Measurements from ENCODE around the gene STAT5A. TPM values are rescaled to one million over a fixed set of nuclear protein-coding genes. Genes with fewer than 3 reads are reported as not detected.
"Not testable (repeated sequence)": the region's sequence is repeated elsewhere in the genome, so short reads cannot be mapped to it uniquely, and the experiment has no call there.

STAT5A gene
- total RNA-seq, 1 experiment from 2014 or later: 62.3 TPM

- Histone ChIP-seq H3K9me2 (replicated peaks; ENCODE audit: insufficient read depth, low read length) (no peaks in the 10 kb centered on the region), H3K4me1 (ENCODE audit: low read length) (peaks cover 7% of the 10 kb centered on the region), H3K4me2 (ENCODE audit: low read depth, low read length, poor library complexity, severe bottlenecking) (no peak overlapping the region), H3K79me2 (ENCODE audit: low read length) (no peaks in the 10 kb centered on the region), H3K9me3 (ENCODE audit: low read length) (no peaks in the 10 kb centered on the region), H3K36me3 (ENCODE audit: insufficient read depth, low read length) (0 out of 2 replicates have a peak, but pooled peaks cover 12% of the 10 kb centered on the region), H3K9ac (ENCODE audit: low read length) (no peak overlapping the region), H3K27ac (ENCODE audit: low read length) (no peak overlapping the region), H3K4me3 (ENCODE audit: low read length) (no peak overlapping the region), H4K20me1 (ENCODE audit: insufficient read depth, low read depth, low read length) (no peaks in the 10 kb centered on the region), H3K27me3 (ENCODE audit: low read length) (no peaks in the 10 kb centered on the region), H2AFZ (ENCODE audit: low read length) (no peak overlapping the region)
- DNase-seq: no peak
Measured at GRCh38 chr17:42303694-42304093, 15.4 kb downstream of the STAT5A start.

- Histone ChIP-seq H3K4me1 (ENCODE audit: low read length) (peaks cover 14% of the 10 kb centered on the region), H3K36me3 (ENCODE audit: insufficient read depth, low read length) (0 out of 2 replicates have a peak, but pooled peaks cover 12% of the 10 kb centered on the region), H3K4me3 (ENCODE audit: low read length) (no peak overlapping the region), H3K27ac (ENCODE audit: low read length) (no peak overlapping the region), H3K9ac (ENCODE audit: low read length) (no peak overlapping the region), H3K9me3 (ENCODE audit: low read length) (no peaks in the 10 kb centered on the region), H3K9me2 (replicated peaks; ENCODE audit: insufficient read depth, low read length) (no peaks in the 10 kb centered on the region), H4K20me1 (ENCODE audit: insufficient read depth, low read depth, low read length) (no peaks in the 10 kb centered on the region), H3K79me2 (ENCODE audit: low read length) (no peaks in the 10 kb centered on the region), H2AFZ (ENCODE audit: low read length) (no peak overlapping the region), H3K27me3 (ENCODE audit: low read length) (no peaks in the 10 kb centered on the region), H3K4me2 (ENCODE audit: low read depth, low read length, poor library complexity, severe bottlenecking) (no peak overlapping the region)
- no peak for DNase-seq
Measured at GRCh38 chr17:42304187-42305030, 16.1 kb downstream of the STAT5A start.

- H3K4me1 ChIP-seq (ENCODE audit: low read length): peaks cover 19% of the 10 kb centered on the region
- H3K27ac ChIP-seq (ENCODE audit: low read length); H3K9me3 ChIP-seq (ENCODE audit: low read length); H3K4me2 ChIP-seq (ENCODE audit: low read depth, low read length, poor library complexity, severe bottlenecking); H3K9me2 ChIP-seq (replicated peaks; ENCODE audit: insufficient read depth, low read length); H2AFZ ChIP-seq (ENCODE audit: low read length); H3K27me3 ChIP-seq (ENCODE audit: low read length); H3K9ac ChIP-seq (ENCODE audit: low read length); H3K79me2 ChIP-seq (ENCODE audit: low read length); H4K20me1 ChIP-seq (ENCODE audit: insufficient read depth, low read depth, low read length); H3K4me3 ChIP-seq (ENCODE audit: low read length); DNase-seq: not testable (repeated sequence)
- 0 out of 2 replicates have a peak, but pooled peaks cover 12% of the 10 kb centered on the region for H3K36me3 ChIP-seq (ENCODE audit: insufficient read depth, low read length)
Measured at GRCh38 chr17:42305031-42305330, 16.7 kb downstream of the STAT5A start.

- Histone ChIP-seq H3K27ac (ENCODE audit: low read length) (no peak overlapping the region), H3K79me2 (ENCODE audit: low read length) (no peaks in the 10 kb centered on the region), H3K9me3 (ENCODE audit: low read length) (no peaks in the 10 kb centered on the region), H3K4me3 (ENCODE audit: low read length) (no peak overlapping the region), H4K20me1 (ENCODE audit: insufficient read depth, low read depth, low read length) (no peaks in the 10 kb centered on the region), H3K27me3 (ENCODE audit: low read length) (no peaks in the 10 kb centered on the region), H3K9me2 (replicated peaks; ENCODE audit: insufficient read depth, low read length) (no peaks in the 10 kb centered on the region), H3K4me2 (ENCODE audit: low read depth, low read length, poor library complexity, severe bottlenecking) (no peak overlapping the region), H2AFZ (ENCODE audit: low read length) (no peak overlapping the region), H3K9ac (ENCODE audit: low read length) (no peak overlapping the region), H3K4me1 (ENCODE audit: low read length) (peaks cover 27% of the 10 kb centered on the region), H3K36me3 (ENCODE audit: insufficient read depth, low read length) (0 out of 2 replicates have a peak, but pooled peaks cover 12% of the 10 kb centered on the region)
- no peak for DNase-seq
Measured at GRCh38 chr17:42305543-42306384, 17.5 kb downstream of the STAT5A start.

- Histone ChIP-seq H3K4me2 (ENCODE audit: low read depth, low read length, poor library complexity, severe bottlenecking) (no peak overlapping the region), H4K20me1 (ENCODE audit: insufficient read depth, low read depth, low read length) (no peaks in the 10 kb centered on the region), H2AFZ (ENCODE audit: low read length) (no peak overlapping the region), H3K27ac (ENCODE audit: low read length) (no peak overlapping the region), H3K9me3 (ENCODE audit: low read length) (no peaks in the 10 kb centered on the region), H3K9ac (ENCODE audit: low read length) (no peak overlapping the region), H3K4me1 (ENCODE audit: low read length) (peaks cover 33% of the 10 kb centered on the region), H3K4me3 (ENCODE audit: low read length) (no peak overlapping the region), H3K79me2 (ENCODE audit: low read length) (no peaks in the 10 kb centered on the region), H3K9me2 (replicated peaks; ENCODE audit: insufficient read depth, low read length) (no peaks in the 10 kb centered on the region), H3K36me3 (ENCODE audit: insufficient read depth, low read length) (0 out of 2 replicates have a peak, but pooled peaks cover 12% of the 10 kb centered on the region), H3K27me3 (ENCODE audit: low read length) (no peaks in the 10 kb centered on the region)
- DNase-seq: no peak
Measured at GRCh38 chr17:42306385-42306667, 18.0 kb downstream of the STAT5A start.

- Histone ChIP-seq H3K27me3 (ENCODE audit: low read length) (no peaks in the 10 kb centered on the region), H3K79me2 (ENCODE audit: low read length) (no peaks in the 10 kb centered on the region), H3K4me2 (ENCODE audit: low read depth, low read length, poor library complexity, severe bottlenecking) (no peak overlapping the region), H3K36me3 (ENCODE audit: insufficient read depth, low read length) (0 out of 2 replicates have a peak, but pooled peaks cover 4% of the 10 kb centered on the region), H3K9me2 (replicated peaks; ENCODE audit: insufficient read depth, low read length) (no peaks in the 10 kb centered on the region), H3K4me3 (ENCODE audit: low read length) (no peak overlapping the region), H3K27ac (ENCODE audit: low read length) (no peak overlapping the region), H3K9me3 (ENCODE audit: low read length) (no peaks in the 10 kb centered on the region), H4K20me1 (ENCODE audit: insufficient read depth, low read depth, low read length) (no peaks in the 10 kb centered on the region), H3K4me1 (ENCODE audit: low read length) (peaks cover 44% of the 10 kb centered on the region), H2AFZ (ENCODE audit: low read length) (no peak overlapping the region), H3K9ac (ENCODE audit: low read length) (no peak overlapping the region)
- DNase-seq: no peak
Measured at GRCh38 chr17:42307362-42307927, 19.1 kb downstream of the STAT5A start.

GRCh38 chr17:42308446-42308845, 20.1 kb downstream of the STAT5A start:
- no peak overlapping the region for H3K4me3 ChIP-seq (ENCODE audit: low read length)
- no peak for DNase-seq
- H3K36me3 ChIP-seq (ENCODE audit: insufficient read depth, low read length): peaks cover 5% of the 10 kb centered on the region; the same call in 1 of the 2 replicates
- no peak overlapping the region for H3K9ac ChIP-seq (ENCODE audit: low read length)
- H4K20me1 ChIP-seq (ENCODE audit: insufficient read depth, low read depth, low read length): no peaks in the 10 kb centered on the region
- H3K4me2 ChIP-seq (ENCODE audit: low read depth, low read length, poor library complexity, severe bottlenecking): no peak overlapping the region
- no peaks in the 10 kb centered on the region for H3K27me3 ChIP-seq (ENCODE audit: low read length)
- H2AFZ ChIP-seq (ENCODE audit: low read length): no peak overlapping the region
- no peaks in the 10 kb centered on the region for H3K9me3 ChIP-seq (ENCODE audit: low read length)
- H3K4me1 ChIP-seq (ENCODE audit: low read length): peaks cover 54% of the 10 kb centered on the region
- no peaks in the 10 kb centered on the region for H3K79me2 ChIP-seq (ENCODE audit: low read length)
- no peak overlapping the region for H3K27ac ChIP-seq (ENCODE audit: low read length)
- no peaks in the 10 kb centered on the region for H3K9me2 ChIP-seq (replicated peaks; ENCODE audit: insufficient read depth, low read length)

GRCh38 chr17:42309142-42309541, 20.8 kb downstream of the STAT5A start:
- H3K36me3 ChIP-seq (ENCODE audit: insufficient read depth, low read length): peaks cover 7% of the 10 kb centered on the region; the same call in 1 of the 2 replicates
- H3K4me1 ChIP-seq (ENCODE audit: low read length): peaks cover 61% of the 10 kb centered on the region
- no peaks in the 10 kb centered on the region for H3K9me3 ChIP-seq (ENCODE audit: low read length)
- no peak overlapping the region for H3K9ac ChIP-seq (ENCODE audit: low read length)
- H3K27ac ChIP-seq (ENCODE audit: low read length): no peak overlapping the region
- H3K79me2 ChIP-seq (ENCODE audit: low read length): no peaks in the 10 kb centered on the region
- no peaks in the 10 kb centered on the region for H3K27me3 ChIP-seq (ENCODE audit: low read length)
- no peak overlapping the region for H2AFZ ChIP-seq (ENCODE audit: low read length)
- no peaks in the 10 kb centered on the region for H3K9me2 ChIP-seq (replicated peaks; ENCODE audit: insufficient read depth, low read length)
- DNase-seq: no peak
- H3K4me3 ChIP-seq (ENCODE audit: low read length): no peak overlapping the region
- H4K20me1 ChIP-seq (ENCODE audit: insufficient read depth, low read depth, low read length): no peaks in the 10 kb centered on the region
- H3K4me2 ChIP-seq (ENCODE audit: low read depth, low read length, poor library complexity, severe bottlenecking): no peak overlapping the region

Data from Karpas-422 (cell line).